Choroid plexus epithelial cell (primary cell): Measurements from ENCODE around the gene DYRK2.

ENCODE experiments used
- DNase-seq: peaks from one replicate; pipeline ENCODE4 v3.0.0-alpha.2; 2010; ENCODE audit warnings: low read depth
- H3K4me3 ChIP-seq: 2 replicates; pipeline ENCODE4 v1.5.1; 2011; ENCODE audit warnings: low read depth, mild to moderate bottlenecking, control low read depth, low read length, moderate library complexity
- CTCF ChIP-seq: conservative IDR thresholded peaks from 2 replicates; pipeline ENCODE4 v1.5.1; 2011; ENCODE audit warnings: low read depth, mild to moderate bottlenecking, control low read depth, inconsistent platforms, low read length, moderate library complexity

The DYRK2 gene

GRCh38 chr12:67674417-67674816 lies 25.9 kb downstream of the DYRK2 start:
- TF ChIP-seq CTCF, result no peak
- H3K4me3 ChIP-seq, result no peak overlapping the region
- DNase-seq, result no peak

GRCh38 chr12:67676624-67677023 lies 28.1 kb downstream of the DYRK2 start:
- H3K4me3 ChIP-seq, result no peak overlapping the region
- no peak for TF ChIP-seq CTCF
- no peak for DNase-seq

GRCh38 chr12:67677166-67677565 lies 28.6 kb downstream of the DYRK2 start:
- DNase-seq, result no peak
- H3K4me3 ChIP-seq, result no peak overlapping the region
- TF ChIP-seq CTCF, result no peak

- peak; percentile 94 for DNase-seq
- TF ChIP-seq CTCF, result no peak
- no peak overlapping the region for H3K4me3 ChIP-seq
Observed at GRCh38 chr12:67681105-67681778, 32.7 kb downstream of the DYRK2 start.

- no peak overlapping the region for H3K4me3 ChIP-seq
- no peak for DNase-seq
- no peak for TF ChIP-seq CTCF
Observed at GRCh38 chr12:67681941-67682620, 33.5 kb downstream of the DYRK2 start.

- H3K4me3 ChIP-seq, result no peak overlapping the region
- TF ChIP-seq CTCF, result no peak
- no peak for DNase-seq
Observed at GRCh38 chr12:67689385-67689784, 40.8 kb downstream of the DYRK2 start.

GRCh38 chr12:67690656-67691055 lies 42.1 kb downstream of the DYRK2 start:
- no peak overlapping the region for H3K4me3 ChIP-seq
- DNase-seq, result no peak
- no peak for TF ChIP-seq CTCF
